Measurements from ENCODE around the gene PDGFRB.
"Not testable (repeated sequence)": the region's sequence is repeated elsewhere in the genome, so short reads cannot be mapped to it uniquely, and the experiment has no call there.

GRCh38 chr5:150084754-150085153 is 70.9 kb downstream of the PDGFRB start:
- not testable (repeated sequence) for TF ChIP-seq POLR2A (IDR thresholded peaks at IDR 0.05; ENCODE audit: extremely low read depth, insufficient read length); CTCF (IDR thresholded peaks at IDR 0.05; ENCODE audit: low read depth, low read length)
